ENCODE data around the gene NMNAT3. TPM values are rescaled to one million over a fixed set of nuclear protein-coding genes. Genes with fewer than 3 reads are reported as not detected.
"Not testable (repeated sequence)": the region's sequence is repeated elsewhere in the genome, so short reads cannot be mapped to it uniquely, and the experiment has no call there.

Gene NMNAT3
- total and polyA plus RNA-seq, 2 experiments from 2014 or later = 8.3 to 9.2 TPM

- H3K4me1 ChIP-seq (ENCODE audit: insufficient read depth) = no peaks in the 10 kb centered on the region
- peaks cover 6% of the 10 kb centered on the region for H3K27me3 Mint-ChIP-seq (ENCODE audit: insufficient read depth, low read depth, poor library complexity)
- H3K36me3 Mint-ChIP-seq (ENCODE audit: low read depth) = no peaks in the 10 kb centered on the region; the same call in 2 of the 3 replicates
- no peaks in the 10 kb centered on the region for H3K9me3 Mint-ChIP-seq
- H3K4me1 Mint-ChIP-seq = peaks cover 5% of the 10 kb centered on the region
- DNase-seq (ENCODE audit: low spot score) (no peak), ATAC-seq (no peak)
- H3K27ac Mint-ChIP-seq = no peak overlapping the region
- H3K79me2 ChIP-seq (replicated peaks; ENCODE audit: insufficient read depth) = no peaks in the 10 kb centered on the region
- H3K27me3 ChIP-seq (ENCODE audit: insufficient read depth) = no peaks in the 10 kb centered on the region
- H3K4me3 ChIP-seq = no peak overlapping the region
- H3K4me3 Mint-ChIP-seq = no peak overlapping the region
- no peaks in the 10 kb centered on the region for H3F3A ChIP-seq (replicated peaks; ENCODE audit: low read depth)
- no peaks in the 10 kb centered on the region for H3K36me3 ChIP-seq (ENCODE audit: insufficient read depth)
- H3K4me2 ChIP-seq = no peak overlapping the region
- H3K9me2 ChIP-seq (ENCODE audit: insufficient read depth) = no peaks in the 10 kb centered on the region
- no peak overlapping the region for H3K27ac ChIP-seq (ENCODE audit: low read depth)
- no peaks in the 10 kb centered on the region for H4K20me1 ChIP-seq (replicated peaks; ENCODE audit: insufficient read depth)
- TF ChIP-seq ZNF114 (CRISPR knock-in tag; IDR thresholded peaks at IDR 0.05) (no peak), STAT1 (IDR thresholded peaks at IDR 0.05; ENCODE audit: unreplicated experiment) (no peak), POLR2AphosphoS5 (IDR thresholded peaks at IDR 0.05; ENCODE audit: low read depth) (no peak), CTCF (conservative IDR thresholded peaks at IDR 0.05; ENCODE audit: low read depth in 2 of 2) (no peak), JUNB (IDR thresholded peaks at IDR 0.05; ENCODE audit: unreplicated experiment) (no peak)
- H2AFZ ChIP-seq = no peak overlapping the region
These were observed 91.3 kb downstream of the NMNAT3 start for GRCh38 chr3:139586420-139587017.

- Mint-ChIP-seq H3K4me3 (no peak overlapping the region), H3K27me3 (ENCODE audit: insufficient read depth, low read depth, poor library complexity) (peaks cover 6% of the 10 kb centered on the region), H3K36me3 (ENCODE audit: low read depth) (no peaks in the 10 kb centered on the region; the same call in 2 of the 3 replicates), H3K9me3 (no peaks in the 10 kb centered on the region), H3K27ac (no peak overlapping the region), H3K4me1 (peaks cover 5% of the 10 kb centered on the region)
- no peaks in the 10 kb centered on the region for H3K4me1 ChIP-seq (ENCODE audit: insufficient read depth)
- H3K4me3 ChIP-seq = no peak overlapping the region
- no peaks in the 10 kb centered on the region for H3K27me3 ChIP-seq (ENCODE audit: insufficient read depth)
- TF ChIP-seq STAT1 (IDR thresholded peaks at IDR 0.05; ENCODE audit: unreplicated experiment) = no peak
- TF ChIP-seq REST (IDR thresholded peaks at IDR 0.05; ENCODE audit: unreplicated experiment) = no peak
- no peak for TF ChIP-seq JUNB (IDR thresholded peaks at IDR 0.05; ENCODE audit: unreplicated experiment)
- no peak for TF ChIP-seq CREB1 (CRISPR knock-in tag; IDR thresholded peaks at IDR 0.05; ENCODE audit: low read depth)
- TF ChIP-seq ZNF331 (CRISPR knock-in tag; IDR thresholded peaks at IDR 0.05; ENCODE audit: low read depth) = no peak
- no peak for TF ChIP-seq CTCF (conservative IDR thresholded peaks at IDR 0.05; ENCODE audit: low read depth in 2 of 2)
- no peaks in the 10 kb centered on the region for H3K79me2 ChIP-seq (replicated peaks; ENCODE audit: insufficient read depth)
- no peaks in the 10 kb centered on the region for H4K20me1 ChIP-seq (replicated peaks; ENCODE audit: insufficient read depth)
- no peak overlapping the region for H3K27ac ChIP-seq (ENCODE audit: low read depth)
- no peaks in the 10 kb centered on the region for H3F3A ChIP-seq (replicated peaks; ENCODE audit: low read depth)
- no peaks in the 10 kb centered on the region for H3K36me3 ChIP-seq (ENCODE audit: insufficient read depth)
- DNase-seq (ENCODE audit: low spot score) (no peak), ATAC-seq (no peak)
- no peaks in the 10 kb centered on the region for H3K9me2 ChIP-seq (ENCODE audit: insufficient read depth)
- H2AFZ ChIP-seq = no peak overlapping the region
- H3K4me2 ChIP-seq = no peak overlapping the region
These were observed 92.0 kb downstream of the NMNAT3 start for GRCh38 chr3:139585820-139586219.

- not testable (repeated sequence) for ATAC-seq; H3K4me1 ChIP-seq (ENCODE audit: insufficient read depth); H3K36me3 ChIP-seq (ENCODE audit: insufficient read depth); H3K4me3 ChIP-seq; H3K4me2 ChIP-seq; H3F3A ChIP-seq (replicated peaks; ENCODE audit: low read depth); H3K27me3 ChIP-seq (ENCODE audit: insufficient read depth); H3K4me1 Mint-ChIP-seq; H3K36me3 Mint-ChIP-seq (ENCODE audit: low read depth); H3K27ac Mint-ChIP-seq; H3K27ac ChIP-seq (ENCODE audit: low read depth); H3K9me2 ChIP-seq (ENCODE audit: insufficient read depth); H3K9me3 Mint-ChIP-seq; H3K27me3 Mint-ChIP-seq (ENCODE audit: insufficient read depth, low read depth, poor library complexity); DNase-seq (ENCODE audit: low spot score); H4K20me1 ChIP-seq (replicated peaks; ENCODE audit: insufficient read depth); H3K79me2 ChIP-seq (replicated peaks; ENCODE audit: insufficient read depth); H3K4me3 Mint-ChIP-seq; H2AFZ ChIP-seq
These were observed 94.1 kb downstream of the NMNAT3 start for GRCh38 chr3:139583651-139584050.

Data from GM23338 (cell line).